ENCODE results near the gene AP1M1.

Gene AP1M1

GRCh38 chr19:16185768-16186123 is 12.0 kb upstream of the AP1M1 start:
- DNase-seq = peak; percentile 56

- DNase-seq = no peak
These were observed 9.2 kb upstream of the AP1M1 start for GRCh38 chr19:16188521-16188920.

- no peak for DNase-seq
These were observed 7.5 kb upstream of the AP1M1 start for GRCh38 chr19:16190198-16190597.

- DNase-seq = no peak
These were observed 7.0 kb upstream of the AP1M1 start for GRCh38 chr19:16190736-16191135.

GRCh38 chr19:16191216-16191908 is 6.3 kb upstream of the AP1M1 start:
- no peak for DNase-seq

- DNase-seq = no peak
These were observed 4.2 kb upstream of the AP1M1 start for GRCh38 chr19:16193466-16193865.

GRCh38 chr19:16197188-16197621 is 506 bp upstream of the AP1M1 start:
- DNase-seq = no peak

- DNase-seq = no peak
These were observed 600 bp downstream of the AP1M1 start for GRCh38 chr19:16198370-16198651.

GRCh38 chr19:16199275-16199932 is 1.7 kb downstream of the AP1M1 start:
- DNase-seq = no peak

GRCh38 chr19:16200038-16201010 is 2.6 kb downstream of the AP1M1 start:
- no peak for DNase-seq

GRCh38 chr19:16201011-16201391 is 3.3 kb downstream of the AP1M1 start:
- no peak for DNase-seq

GRCh38 chr19:16202320-16203255 is 4.9 kb downstream of the AP1M1 start:
- DNase-seq = no peak

- DNase-seq = no peak
These were observed 5.7 kb downstream of the AP1M1 start for GRCh38 chr19:16203256-16204004.

GRCh38 chr19:16204005-16204294 is 6.2 kb downstream of the AP1M1 start:
- no peak for DNase-seq

- DNase-seq = no peak
These were observed 7.7 kb downstream of the AP1M1 start for GRCh38 chr19:16205205-16206045.

- DNase-seq = no peak
These were observed 8.4 kb downstream of the AP1M1 start for GRCh38 chr19:16206046-16206605.

- DNase-seq = no peak
These were observed 8.9 kb downstream of the AP1M1 start for GRCh38 chr19:16206637-16207036.

- DNase-seq = no peak
These were observed 9.4 kb downstream of the AP1M1 start for GRCh38 chr19:16207063-16207462.

- DNase-seq = no peak
These were observed 9.8 kb downstream of the AP1M1 start for GRCh38 chr19:16207490-16208025.

GRCh38 chr19:16208064-16208759 is 10.5 kb downstream of the AP1M1 start:
- peak; percentile 36 for DNase-seq

Measured in activated CD4-positive, alpha-beta T cell treated with anti-CD3 and anti-CD28 coated beads for 48 hours (primary cell).